ENCODE results near the gene LAGE3.
"Not testable (repeated sequence)": the region's sequence is repeated elsewhere in the genome, so short reads cannot be mapped to it uniquely, and the experiment has no call there.

The LAGE3 gene

GRCh38 chrX:154502098-154502497 is 23.0 kb upstream of the LAGE3 start:
- in situ Hi-C loops (cut with HindIII; ENCODE audit: low sequenced_read_pairs): no loop called here

- in situ Hi-C loops (cut with HindIII; ENCODE audit: low sequenced_read_pairs): not testable (repeated sequence)
Observed at GRCh38 chrX:154501423-154501822, 22.3 kb upstream of the LAGE3 start.

- in situ Hi-C loops (cut with HindIII; ENCODE audit: low sequenced_read_pairs): not testable (repeated sequence)
Observed at GRCh38 chrX:154496591-154497137, 17.6 kb upstream of the LAGE3 start.

GRCh38 chrX:154495472-154495922 is 16.4 kb upstream of the LAGE3 start:
- in situ Hi-C loops (cut with HindIII; ENCODE audit: low sequenced_read_pairs): no loop called here

GRCh38 chrX:154494715-154495114 is 15.6 kb upstream of the LAGE3 start:
- in situ Hi-C loops (cut with HindIII; ENCODE audit: low sequenced_read_pairs): no loop called here

- in situ Hi-C loops (cut with HindIII; ENCODE audit: low sequenced_read_pairs): no loop called here
Observed at GRCh38 chrX:154490414-154491083, 11.5 kb upstream of the LAGE3 start, which contains the start of gene SLC10A3. TSS of gene SLC10A3 (minus strand) at chrX:154490629. CDS start at chrX:154488940, 1,689 bp downstream.

GRCh38 chrX:154490021-154490413 is 10.9 kb upstream of the LAGE3 start:
- in situ Hi-C loops (cut with HindIII; ENCODE audit: low sequenced_read_pairs): no loop called here

- in situ Hi-C loops (cut with HindIII; ENCODE audit: low sequenced_read_pairs): no loop called here
Observed at GRCh38 chrX:154489182-154489581, 10.1 kb upstream of the LAGE3 start.

- in situ Hi-C loops (cut with HindIII; ENCODE audit: low sequenced_read_pairs): no loop called here
Observed at GRCh38 chrX:154488336-154489075, 9.4 kb upstream of the LAGE3 start.

GRCh38 chrX:154487518-154488290 is 8.6 kb upstream of the LAGE3 start:
- in situ Hi-C loops (cut with HindIII; ENCODE audit: low sequenced_read_pairs): no loop called here

- in situ Hi-C loops (cut with HindIII; ENCODE audit: low sequenced_read_pairs): no loop called here
Observed at GRCh38 chrX:154486396-154487207, 7.5 kb upstream of the LAGE3 start, which contains the start of gene UBL4A. TSS of gene UBL4A (minus strand) at chrX:154486615. CDS start at chrX:154486584, 31 bp downstream.

- in situ Hi-C loops (cut with HindIII; ENCODE audit: low sequenced_read_pairs): no loop called here
Observed at GRCh38 chrX:154486052-154486395, 6.9 kb upstream of the LAGE3 start.

GRCh38 chrX:154485150-154486051 is 6.3 kb upstream of the LAGE3 start:
- in situ Hi-C loops (cut with HindIII; ENCODE audit: low sequenced_read_pairs): no loop called here

GRCh38 chrX:154484255-154485149 is 5.4 kb upstream of the LAGE3 start:
- in situ Hi-C loops (cut with HindIII; ENCODE audit: low sequenced_read_pairs): no loop called here

- in situ Hi-C loops (cut with HindIII; ENCODE audit: low sequenced_read_pairs): no loop called here
Observed at GRCh38 chrX:154483325-154483724, 4.2 kb upstream of the LAGE3 start.

- in situ Hi-C loops (cut with HindIII; ENCODE audit: low sequenced_read_pairs): no loop called here
Observed at GRCh38 chrX:154482786-154483185, 3.7 kb upstream of the LAGE3 start.

- in situ Hi-C loops (cut with HindIII; ENCODE audit: low sequenced_read_pairs): no loop called here
Observed at GRCh38 chrX:154481911-154482601, 3.0 kb upstream of the LAGE3 start.

- in situ Hi-C loops (cut with HindIII; ENCODE audit: low sequenced_read_pairs): no loop called here
Observed at GRCh38 chrX:154481195-154481594, 2.1 kb upstream of the LAGE3 start.
